ENCODE results near the gene FBXL7. TPM values are rescaled to one million over a fixed set of nuclear protein-coding genes. Genes with fewer than 3 reads are reported as not detected.

The FBXL7 gene
- total RNA-seq, 4 donors from 2014 or later = 5.7 to 47.4 (median 6.3) TPM

DNA sequence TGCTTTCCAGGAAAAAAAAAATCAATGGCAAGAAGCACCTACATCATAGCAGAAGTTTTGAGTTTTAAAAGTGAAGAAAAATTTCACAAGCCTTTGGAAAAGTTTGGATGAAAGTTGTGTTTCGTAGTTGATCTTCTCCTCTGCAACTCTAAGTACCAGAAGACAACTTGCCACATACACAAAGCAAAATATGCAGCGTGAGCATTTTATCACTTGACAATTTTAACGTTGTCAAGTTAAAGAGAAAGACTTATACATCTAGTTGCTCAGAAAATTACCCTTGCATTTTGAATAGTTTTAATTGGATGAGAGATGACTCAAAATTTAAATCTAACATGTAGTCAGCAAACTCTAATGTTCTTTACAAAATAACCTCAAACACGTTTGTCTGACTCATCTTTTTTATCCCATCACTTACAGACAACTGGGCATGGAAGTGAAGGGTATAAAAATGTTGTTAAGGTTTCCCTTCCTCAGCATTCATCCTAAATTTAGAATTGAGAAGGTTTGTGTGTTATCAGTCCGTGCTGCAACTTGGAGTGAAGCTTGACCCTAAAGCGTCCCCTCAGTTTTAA, 466.2 kb downstream of the FBXL7 start:
- Histone ChIP-seq H3K27ac (no peak overlapping the region), H3K27me3 (no peaks in the 10 kb centered on the region), H3K9me3 (no peaks in the 10 kb centered on the region), H3K36me3 (no peaks in the 10 kb centered on the region), H3K4me3 (no peak overlapping the region), H3K4me1 (no peaks in the 10 kb centered on the region)
- 54 to 64% methylated on average over 5 to 6 of the region's 6 CpGs for WGBS, 2 donors (ENCODE audit: low coverage in 1 of 2)
- in situ Hi-C loops (cut with MboI; ENCODE audit: low pct_ligation_motif_present in 1 of 4, low pct_unique_long_range_greater_than_20kb in 1 of 4, low sequenced_read_pairs in 3 of 4) (no loop called here), intact Hi-C loops (cut with DNase I; ENCODE audit: low total_unique reads) (no loop called here)
- no peak for DNase-seq
- TF ChIP-seq POLR2A (IDR thresholded peaks at IDR 0.05) (no peak), EP300 (IDR thresholded peaks at IDR 0.05; ENCODE audit: low read depth) (no peak), POLR2AphosphoS5 (IDR thresholded peaks at IDR 0.05) (no peak)
- TF ChIP-seq, protein P1, sequence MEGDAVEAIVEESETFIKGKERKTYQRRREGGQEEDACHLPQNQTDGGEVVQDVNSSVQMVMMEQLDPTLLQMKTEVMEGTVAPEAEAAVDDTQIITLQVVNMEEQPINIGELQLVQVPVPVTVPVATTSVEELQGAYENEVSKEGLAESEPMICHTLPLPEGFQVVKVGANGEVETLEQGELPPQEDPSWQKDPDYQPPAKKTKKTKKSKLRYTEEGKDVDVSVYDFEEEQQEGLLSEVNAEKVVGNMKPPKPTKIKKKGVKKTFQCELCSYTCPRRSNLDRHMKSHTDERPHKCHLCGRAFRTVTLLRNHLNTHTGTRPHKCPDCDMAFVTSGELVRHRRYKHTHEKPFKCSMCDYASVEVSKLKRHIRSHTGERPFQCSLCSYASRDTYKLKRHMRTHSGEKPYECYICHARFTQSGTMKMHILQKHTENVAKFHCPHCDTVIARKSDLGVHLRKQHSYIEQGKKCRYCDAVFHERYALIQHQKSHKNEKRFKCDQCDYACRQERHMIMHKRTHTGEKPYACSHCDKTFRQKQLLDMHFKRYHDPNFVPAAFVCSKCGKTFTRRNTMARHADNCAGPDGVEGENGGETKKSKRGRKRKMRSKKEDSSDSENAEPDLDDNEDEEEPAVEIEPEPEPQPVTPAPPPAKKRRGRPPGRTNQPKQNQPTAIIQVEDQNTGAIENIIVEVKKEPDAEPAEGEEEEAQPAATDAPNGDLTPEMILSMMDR (IDR thresholded peaks at IDR 0.05) = no peak

DNA sequence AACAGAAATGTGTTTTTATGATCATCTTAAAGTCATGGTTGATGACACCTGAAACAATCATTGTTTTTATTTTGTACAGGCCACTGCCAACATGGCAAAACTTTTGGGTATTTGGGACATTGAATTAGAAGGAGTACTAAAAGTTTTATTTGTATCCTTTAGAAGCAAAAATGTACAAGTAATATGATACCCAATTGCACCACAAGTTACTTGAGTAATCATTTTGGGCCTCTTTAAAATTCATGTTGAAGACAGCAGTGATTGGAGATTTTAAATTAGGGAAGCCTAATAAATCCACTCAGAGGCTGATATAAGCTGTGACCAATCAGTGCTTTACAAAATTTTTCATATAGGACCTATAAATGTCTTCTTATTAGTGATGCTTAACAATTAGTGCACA, 466.7 kb downstream of the FBXL7 start:
- H3K9me3 ChIP-seq = no peaks in the 10 kb centered on the region
- no peak for TF ChIP-seq EP300 (IDR thresholded peaks at IDR 0.05; ENCODE audit: low read depth)
- TF ChIP-seq, protein P1 (IDR thresholded peaks at IDR 0.05) = no peak
- TF ChIP-seq POLR2A (IDR thresholded peaks at IDR 0.05) = no peak
- TF ChIP-seq POLR2AphosphoS5 (IDR thresholded peaks at IDR 0.05) = no peak
- H3K4me3 ChIP-seq = no peak overlapping the region
- no peak overlapping the region for H3K27ac ChIP-seq
- in situ Hi-C loops (cut with MboI; ENCODE audit: low pct_ligation_motif_present in 1 of 4, low pct_unique_long_range_greater_than_20kb in 1 of 4, low sequenced_read_pairs in 3 of 4) = no loop called here
- no peaks in the 10 kb centered on the region for H3K4me1 ChIP-seq
- DNase-seq = no peak
- H3K36me3 ChIP-seq = no peaks in the 10 kb centered on the region
- no peaks in the 10 kb centered on the region for H3K27me3 ChIP-seq
- intact Hi-C loops (cut with DNase I; ENCODE audit: low total_unique reads) = no loop called here

DNA sequence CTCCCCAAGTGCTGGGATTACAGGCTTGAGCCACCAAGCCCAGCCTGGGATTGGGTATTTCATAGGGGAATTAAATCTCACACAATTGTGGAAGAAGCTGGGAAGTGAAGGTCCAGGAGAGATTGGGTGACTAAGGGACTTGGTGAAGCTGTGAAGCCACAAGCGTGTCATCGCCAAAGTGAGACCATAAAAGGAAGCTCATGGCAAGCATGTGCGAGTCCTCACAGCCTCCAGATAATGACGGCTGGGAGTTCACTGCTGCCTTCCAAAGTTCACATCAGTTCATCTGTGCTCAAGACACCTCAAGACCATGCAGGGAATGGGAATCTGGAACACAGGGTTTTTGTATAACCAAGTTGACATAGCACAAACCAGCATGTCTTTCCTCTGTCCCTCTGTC, 469.0 kb downstream of the FBXL7 start:
- Histone ChIP-seq H3K4me3 (no peak overlapping the region), H3K27ac (no peak overlapping the region), H3K27me3 (no peaks in the 10 kb centered on the region), H3K4me1 (no peaks in the 10 kb centered on the region), H3K9me3 (no peaks in the 10 kb centered on the region), H3K36me3 (no peaks in the 10 kb centered on the region)
- DNase-seq = no peak
- TF ChIP-seq POLR2A (IDR thresholded peaks at IDR 0.05) = no peak
- TF ChIP-seq POLR2AphosphoS5 (IDR thresholded peaks at IDR 0.05) = no peak
- no peak for TF ChIP-seq EP300 (IDR thresholded peaks at IDR 0.05; ENCODE audit: low read depth)
- TF ChIP-seq, protein P1 (IDR thresholded peaks at IDR 0.05) = no peak
- in situ Hi-C loops (cut with MboI; ENCODE audit: low pct_ligation_motif_present in 1 of 4, low pct_unique_long_range_greater_than_20kb in 1 of 4, low sequenced_read_pairs in 3 of 4) (no loop called here), intact Hi-C loops (cut with DNase I; ENCODE audit: low total_unique reads) (no loop called here)
- 73 to 75% methylated on average over 2 to 4 of the region's 4 CpGs for WGBS, 2 donors (ENCODE audit: low coverage in 1 of 2)

DNA sequence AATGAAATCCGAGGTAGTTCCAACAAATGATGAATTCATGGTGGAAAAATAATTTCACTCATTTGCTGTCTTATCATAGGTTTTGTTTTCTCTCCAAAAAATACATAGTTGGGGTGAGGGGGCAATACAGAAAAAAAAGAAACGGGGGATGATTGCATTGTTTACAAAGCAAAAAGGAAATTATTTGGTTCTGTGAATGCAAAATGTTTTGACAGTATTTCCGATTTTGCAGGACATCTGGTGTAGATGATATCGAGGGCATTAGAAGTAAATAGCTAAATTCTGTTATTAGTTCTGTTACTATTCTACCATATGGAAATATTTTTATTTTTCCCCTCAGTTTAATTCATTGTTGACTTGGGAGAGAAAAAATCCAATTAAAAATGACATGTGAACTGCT, 477.9 kb downstream of the FBXL7 start:
- in situ Hi-C loops (cut with MboI; ENCODE audit: low pct_ligation_motif_present in 1 of 4, low pct_unique_long_range_greater_than_20kb in 1 of 4, low sequenced_read_pairs in 3 of 4) = no loop called here
- DNase-seq = no peak
- Histone ChIP-seq H3K27me3 (no peaks in the 10 kb centered on the region), H3K4me1 (no peaks in the 10 kb centered on the region), H3K4me3 (no peak overlapping the region), H3K27ac (no peak overlapping the region), H3K9me3 (peaks cover 0 to 3% of the 10 kb centered on the region in 2 donors), H3K36me3 (no peaks in the 10 kb centered on the region)
- no peak for TF ChIP-seq POLR2A (IDR thresholded peaks at IDR 0.05)
- TF ChIP-seq POLR2AphosphoS5 (IDR thresholded peaks at IDR 0.05) = no peak
- no peak for TF ChIP-seq EP300 (IDR thresholded peaks at IDR 0.05; ENCODE audit: low read depth)
- TF ChIP-seq, protein P1 (IDR thresholded peaks at IDR 0.05) = no peak
- intact Hi-C loops (cut with DNase I; ENCODE audit: low total_unique reads) = no loop called here
- 63 to 67% methylated on average over 4 of the region's 4 CpGs for WGBS, 2 donors (ENCODE audit: low coverage in 1 of 2)

Measured in transverse colon (tissue), 4 donors.